Pancreas (tissue), 10 donors: ENCODE results near the gene STX2. TPM values are rescaled to one million over a fixed set of nuclear protein-coding genes. Genes with fewer than 3 reads are reported as not detected.

Experiments used
- ATAC-seq, 4 donors: fragments of 200-7000 bp; cut with Tn5 transposase; one replicate each; pipeline versions ENCODE4 v1.8.0 to v1.9.1; 2020; ENCODE audit warnings: mild to moderate bottlenecking in 4 of 4, moderate library complexity in 4 of 4
- DNase-seq, 6 donors: peaks; one replicate each; pipeline ENCODE4 v3.0.0-alpha.2; 2020
- FAIRE-seq: peaks from 2 replicates; lab custom pipeline; 2012; peaks lifted over from hg19 to GRCh38; lab: Jason Lieb, UNC
- H3K27ac ChIP-seq, 4 donors: fragments of 200-600 bp; sonication (generic); 1 replicate in 3 of 4; 2 replicates in 1 of 4; pipeline versions ENCODE4 v1.5.0 to v1.8.0; 2020
- H3K27me3 ChIP-seq, 4 donors: fragments of 200-600 bp; one replicate each; pipeline ENCODE4 v1.8.0; 2021
- H3K36me3 ChIP-seq, 3 donors: fragments of 200-600 bp; sonication (generic) in 1 of 3; one replicate each; pipeline versions ENCODE4 v1.5.0 to v1.8.0; 2020 to 2021
- H3K4me1 ChIP-seq, 3 donors: fragments of 200-600 bp; one replicate each; pipeline ENCODE4 v1.8.0; 2021
- H3K4me3 ChIP-seq, 4 donors: fragments of 200-600 bp; sonication (generic) in 2 of 4; one replicate each; pipeline versions ENCODE4 v1.5.0 to v1.8.0; 2020 to 2021
- H3K9me3 ChIP-seq, 4 donors: fragments of 200-600 bp; one replicate each; pipeline ENCODE4 v1.8.0; 2021
- WGBS, 2 donors: extraction: QIAGEN DNeasy Blood & Tissue Kit; methylation state at CpG; one replicate each; pipeline ENCODE4 v1.1.7; 2013; 5-methylcytosine and 5-hydroxymethylcytosine counted together
- intact Hi-C, 3 donors: fragments of 100-400 bp; cut with DNase I; formaldehyde crosslinking; loops; one replicate each; pipeline versions ENCODE4 v1.11.1 to v1.14.2; 2022
- polyA plus RNA-seq, 2 donors: library from polyadenylated mRNA; stranded (reverse); fragments of 200-250 nt; gene quantifications; one replicate each; pipeline ENCODE4 v1.2.3, GENCODE V29; 2013
- total RNA-seq, 6 donors: library from RNA; stranded (reverse); fragmentation: NEBNext Ultra II Directional in 4 of 6; extraction: Animal tissue kit (Norgen Biotek cat#: 25700) in 4 of 6; gene quantifications; one replicate each; pipeline versions ENCODE4 v1.2.1 to v1.2.4, GENCODE V29; 2021 to 2023
- TF ChIP-seq, protein P1 (sequence below), 4 donors: fragments of 200-600 bp; sonication (generic) in 3 of 4; IDR thresholded peaks; one replicate each; pipeline versions ENCODE4 v1.5.0 to v1.8.0; 2021; ENCODE audit warnings: antibody characterized with exemption in 4 of 4
- donor health status: healthy with polysubstance abuse.
- donor health status: DM: no; HTN: no; CAD: no; lungs with moderate emphysema.
- donor health status: DM: no; HTN: no; CAD: no.
- donor health status: control.
- donor health status: control.
- donor health status: Bipolar disorder and iron deficiency.
- donor health status: DM: yes; HTN: yes; CAD: no.
- donor health status: DM: no; HTN: no; CAD: no.
- donor health status: DM: no; HTN: no; CAD: no.
- donor health status: DM: yes; HTN: yes; CAD: no.

STX2 gene
- total and polyA plus RNA-seq, 8 donors, result 4.8 to 16.8 (median 6.9) TPM

DNA sequence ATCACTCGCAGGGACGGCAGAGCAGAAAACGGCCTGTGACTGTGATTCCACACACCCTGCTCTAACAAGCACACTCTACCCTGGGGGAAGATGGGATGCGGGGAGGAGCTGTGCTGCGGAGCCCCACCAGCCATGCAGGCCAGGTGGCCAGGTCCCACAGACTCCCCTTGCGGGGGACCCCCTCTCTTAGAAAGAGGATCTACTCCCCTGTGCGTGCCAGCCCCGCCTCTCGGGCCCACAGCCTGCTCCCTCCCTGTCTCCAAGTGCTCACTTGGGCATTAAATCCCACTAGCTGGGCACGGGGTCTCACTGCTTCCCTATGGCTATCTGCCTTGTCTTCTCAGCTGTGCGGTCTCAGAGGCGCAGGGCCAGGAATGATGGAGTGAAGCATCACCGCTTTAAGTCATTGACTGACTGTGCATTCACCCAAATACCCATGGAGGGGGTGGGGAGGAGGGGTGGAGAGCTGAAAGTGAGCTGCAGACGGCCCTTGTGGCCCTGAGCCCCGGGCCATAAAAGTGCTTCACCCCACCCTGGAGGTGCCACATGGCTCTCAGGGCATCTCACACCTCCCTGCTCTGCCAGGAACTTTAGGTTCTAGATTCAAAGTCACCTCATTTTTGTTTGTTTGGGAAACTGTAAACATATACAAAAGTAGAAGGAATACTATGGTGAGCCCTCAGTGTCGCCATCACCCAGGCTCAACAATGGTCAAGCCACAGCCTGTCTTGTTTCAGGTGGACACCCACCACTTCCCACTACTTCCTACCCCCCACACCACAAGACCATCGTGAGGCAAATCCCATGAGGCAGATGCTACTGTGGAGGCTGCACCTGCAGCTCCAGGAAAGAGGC lies 9.4 kb downstream of the STX2 start:
- Histone ChIP-seq H3K4me3 (no peak overlapping the region), H3K27ac (peak overlapping the region in 3 of 4 donors; percentile 8 to 65 (median 22)), H3K36me3 (no peaks in the 10 kb centered on the region), H3K27me3 (no peaks in the 10 kb centered on the region), H3K4me1 (no peaks in the 10 kb centered on the region), H3K9me3 (no peaks in the 10 kb centered on the region)
- TF ChIP-seq, protein P1, sequence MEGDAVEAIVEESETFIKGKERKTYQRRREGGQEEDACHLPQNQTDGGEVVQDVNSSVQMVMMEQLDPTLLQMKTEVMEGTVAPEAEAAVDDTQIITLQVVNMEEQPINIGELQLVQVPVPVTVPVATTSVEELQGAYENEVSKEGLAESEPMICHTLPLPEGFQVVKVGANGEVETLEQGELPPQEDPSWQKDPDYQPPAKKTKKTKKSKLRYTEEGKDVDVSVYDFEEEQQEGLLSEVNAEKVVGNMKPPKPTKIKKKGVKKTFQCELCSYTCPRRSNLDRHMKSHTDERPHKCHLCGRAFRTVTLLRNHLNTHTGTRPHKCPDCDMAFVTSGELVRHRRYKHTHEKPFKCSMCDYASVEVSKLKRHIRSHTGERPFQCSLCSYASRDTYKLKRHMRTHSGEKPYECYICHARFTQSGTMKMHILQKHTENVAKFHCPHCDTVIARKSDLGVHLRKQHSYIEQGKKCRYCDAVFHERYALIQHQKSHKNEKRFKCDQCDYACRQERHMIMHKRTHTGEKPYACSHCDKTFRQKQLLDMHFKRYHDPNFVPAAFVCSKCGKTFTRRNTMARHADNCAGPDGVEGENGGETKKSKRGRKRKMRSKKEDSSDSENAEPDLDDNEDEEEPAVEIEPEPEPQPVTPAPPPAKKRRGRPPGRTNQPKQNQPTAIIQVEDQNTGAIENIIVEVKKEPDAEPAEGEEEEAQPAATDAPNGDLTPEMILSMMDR (IDR thresholded peaks at IDR 0.05), result no peak
- DNase-seq (no peak), FAIRE-seq (no peak), ATAC-seq (no peak)
- WGBS, 2 donors, result 82 to 85% methylated on average over 17 of the region's 17 CpGs
- intact Hi-C loops, result no loop called here

DNA sequence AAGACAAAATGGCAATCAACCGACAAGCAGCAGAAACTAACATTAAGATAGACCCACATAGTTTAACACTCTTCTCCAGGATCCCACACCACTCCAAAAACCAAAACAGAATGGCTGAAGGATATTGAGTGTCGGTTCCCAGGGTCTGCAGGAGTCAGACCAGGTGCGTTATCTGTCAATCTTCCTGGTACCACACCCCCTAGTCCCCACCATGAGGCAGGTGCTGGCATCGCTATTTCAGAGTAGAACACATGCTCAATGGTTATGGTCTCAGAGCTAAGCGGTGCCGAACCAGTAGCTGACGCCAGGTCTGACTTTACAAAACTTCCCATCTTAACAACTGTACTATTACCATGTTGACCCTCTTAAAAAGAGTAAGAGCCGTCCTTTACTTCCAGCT lies 10.2 kb downstream of the STX2 start:
- no peak overlapping the region for H3K27ac ChIP-seq
- no peaks in the 10 kb centered on the region for H3K4me1 ChIP-seq
- DNase-seq (no peak), FAIRE-seq (no peak), ATAC-seq (no peak)
- TF ChIP-seq, protein P1 (IDR thresholded peaks at IDR 0.05), result no peak
- 91 to 93% methylated on average over 8 of the region's 8 CpGs for WGBS, 2 donors
- no peak overlapping the region for H3K4me3 ChIP-seq
- H3K36me3 ChIP-seq, result no peaks in the 10 kb centered on the region
- intact Hi-C loops, result no loop called here
- H3K9me3 ChIP-seq, result no peaks in the 10 kb centered on the region
- H3K27me3 ChIP-seq, result no peaks in the 10 kb centered on the region

DNA sequence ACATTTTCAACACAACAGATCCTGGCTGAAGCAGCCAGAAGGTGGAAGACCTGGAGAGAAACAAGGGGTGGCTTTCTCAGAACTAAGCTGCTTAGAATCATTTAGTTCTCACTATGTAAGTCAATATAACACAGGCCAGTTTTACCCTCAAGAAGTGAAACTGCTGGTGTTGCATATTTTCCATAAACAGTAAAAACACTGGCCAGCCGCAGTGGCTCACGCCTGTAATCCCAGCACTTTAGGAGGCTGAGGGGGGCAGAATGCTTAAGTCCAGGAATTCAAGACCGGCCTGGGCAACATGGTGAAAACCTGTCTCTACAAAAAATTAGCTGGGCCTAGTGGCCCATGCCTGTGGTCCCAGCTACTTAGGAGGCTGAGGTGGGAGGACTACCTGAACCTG lies 11.6 kb downstream of the STX2 start:
- no peak for FAIRE-seq
- Histone ChIP-seq H3K36me3 (no peaks in the 10 kb centered on the region), H3K27ac (no peak overlapping the region), H3K27me3 (no peaks in the 10 kb centered on the region), H3K4me3 (no peak overlapping the region), H3K9me3 (no peaks in the 10 kb centered on the region), H3K4me1 (no peaks in the 10 kb centered on the region)
- 82 to 86% methylated on average over 3 of the region's 3 CpGs for WGBS, 2 donors
- no peak for DNase-seq
- TF ChIP-seq, protein P1 (IDR thresholded peaks at IDR 0.05), result no peak
- intact Hi-C loops, result no loop called here
- ATAC-seq, result peak in 2 of 4 donors; percentile 44 to 64

DNA sequence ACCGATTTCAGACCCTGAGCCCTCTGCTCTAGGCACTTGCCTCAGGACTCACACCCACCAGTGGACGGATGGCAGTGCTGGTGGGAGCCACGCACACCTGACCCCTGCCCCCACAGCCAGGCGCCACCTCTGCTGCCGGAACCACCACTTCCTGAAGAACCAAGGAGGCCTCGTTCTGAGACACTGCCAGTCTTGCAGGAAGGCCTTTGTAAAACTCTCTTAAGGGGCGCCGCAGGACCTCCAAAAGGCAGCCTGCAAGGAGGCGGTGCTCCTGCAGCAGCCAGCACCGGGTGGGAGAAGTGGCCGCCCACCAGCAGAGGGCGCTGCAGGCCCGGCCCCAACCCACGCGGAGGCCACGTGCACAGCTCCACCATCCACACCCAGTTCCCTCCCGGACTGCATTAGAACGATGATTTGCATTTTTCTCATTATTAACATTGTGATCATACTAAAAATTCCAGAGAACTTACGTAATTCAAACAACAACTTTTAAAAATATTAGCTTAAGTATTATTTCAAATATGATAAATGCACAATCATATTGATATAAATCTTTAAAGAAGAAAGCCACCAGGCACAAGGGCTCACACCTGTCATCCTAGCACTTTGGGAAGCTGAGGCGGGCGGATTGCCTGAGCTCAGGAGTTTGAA lies 12.8 kb downstream of the STX2 start:
- H3K9me3 ChIP-seq, result no peaks in the 10 kb centered on the region
- TF ChIP-seq, protein P1 (IDR thresholded peaks at IDR 0.05), result peak; percentile 18 to 44 (median 32)
- H3K27ac ChIP-seq, result peak overlapping the region in 2 of 4 donors; percentile 26 to 28
- ATAC-seq, result peak; percentile 75 to 81 (median 80)
- H3K4me1 ChIP-seq, result no peaks in the 10 kb centered on the region
- H3K36me3 ChIP-seq, result no peaks in the 10 kb centered on the region
- DNase-seq, result peak in 4 of 6 donors; percentile 35 to 71 (median 61)
- WGBS, 2 donors, result 69 to 72% methylated on average over 21 of the region's 21 CpGs
- H3K4me3 ChIP-seq, result no peak overlapping the region
- intact Hi-C loops, result no loop called here
- no peak for FAIRE-seq
- no peaks in the 10 kb centered on the region for H3K27me3 ChIP-seq
